ENCODE measurements around the gene GRIPAP1. TPM values are rescaled to one million over a fixed set of nuclear protein-coding genes. Genes with fewer than 3 reads are reported as not detected.
A peak's percentile ranks its signal among the peaks of the same experiment; 100 is the strongest.

GRIPAP1 gene
- total and polyA plus RNA-seq, 2 of the 13 experiments (the other 11 are each of a cell fraction or from before 2014, with no cell fraction given), result 16.1 to 22.6 TPM

GRCh38 chrX:48969471-48969870, 32.6 kb downstream of the GRIPAP1 start (continued):
- no peak for TF ChIP-seq MTA3 (CRISPR knock-in tag; IDR thresholded peaks at IDR 0.05)
- TF ChIP-seq MYNN (CRISPR knock-in tag; IDR thresholded peaks at IDR 0.05; ENCODE audit: low read depth), result no peak
- TF ChIP-seq BORCS8-MEF2B (CRISPR knock-in tag; IDR thresholded peaks at IDR 0.05), result no peak

GRCh38 chrX:48968377-48968776, 33.7 kb downstream of the GRIPAP1 start:
- H3K9me3 ChIP-seq (ENCODE audit: low read length), result no peaks in the 10 kb centered on the region
- intact Hi-C loops (cut with micrococcal nuclease; ENCODE audit: unreplicated experiment), result no loop called here
- DNase-seq (ENCODE audit: low spot score) (no peak), FAIRE-seq (no peak), ATAC-seq (no peak)
- no peaks in the 10 kb centered on the region for H3K27me3 ChIP-seq (ENCODE audit: control insufficient read depth in 1 of 2, insufficient read depth in 2 of 2, low read length in 2 of 2)
- H3K79me2 ChIP-seq (ENCODE audit: insufficient read depth, low read length), result no peaks in the 10 kb centered on the region
- ChIA-PET CTCF (ENCODE audit: low intra/inter-chr PET ratio, low total read pairs) (no interaction called here), POLR2A (no interaction called here)
- TF ChIP-seq ATF7 (IDR thresholded peaks at IDR 0.05), result peak; percentile 43; the same call in 1 of the 2 replicates
- TF ChIP-seq ATF7 (CRISPR knock-in tag; IDR thresholded peaks at IDR 0.05), result no peak
- peak; percentile 22; the same call in 1 of the 2 replicates for TF ChIP-seq ZNF629 (CRISPR knock-in tag; conservative IDR thresholded peaks at IDR 0.05)
- no peak for TF ChIP-seq PRMT3 (CRISPR knock-in tag; IDR thresholded peaks at IDR 0.05; ENCODE audit: borderline replicate concordance, low read depth)
- TF ChIP-seq NR2C2 (CRISPR knock-in tag; IDR thresholded peaks at IDR 0.05; ENCODE audit: borderline replicate concordance), result no peak
- no peak overlapping the region for H3K4me3 ChIP-seq (replicated peaks in 1 of 3; ENCODE audit: insufficient read depth in 1 of 3, low read depth in 2 of 3, low read length in 3 of 3)
- WGBS (ENCODE audit: low lambda C conversion rate), result no CpG with 5 or more reads among the region's 1 CpG
- H3K36me3 ChIP-seq (replicated peaks in 1 of 2; ENCODE audit: control insufficient read depth in 1 of 2, insufficient read depth in 2 of 2, low read length in 2 of 2), result no peaks in the 10 kb centered on the region
- no peaks in the 10 kb centered on the region for H4K20me1 ChIP-seq (ENCODE audit: insufficient read depth, low read length)
- no peak overlapping the region for H2AFZ ChIP-seq (ENCODE audit: low read length)
- no peak overlapping the region for H3K9ac ChIP-seq (ENCODE audit: insufficient read depth, low read depth, low read length)
- BruUV-seq (replicated peaks), result no TSS peak
- peaks cover 11% of the 10 kb centered on the region for H3K4me1 ChIP-seq (ENCODE audit: insufficient read depth, low read length)
- no peak overlapping the region for H3K27ac ChIP-seq (ENCODE audit: extremely low read length, insufficient read depth, low read length)
- in situ Hi-C loops (cut with HindIII; ENCODE audit: extremely low pct_ligation_motif_present, low pct_unique_long_range_greater_than_20kb), result no loop called here
- no peak overlapping the region for H3K4me2 ChIP-seq (ENCODE audit: low read depth, low read length)
